HCT116 (cell line): Measurements from ENCODE around the gene CHSY1. TPM values are rescaled to one million over a fixed set of nuclear protein-coding genes. Genes with fewer than 3 reads are reported as not detected.

Source experiments
- ATAC-seq: fragments of 200-7000 bp; cut with Tn5 transposase; 2 replicates; pipeline ENCODE4 v1.9.1; 2020; ENCODE audit warnings: mild to moderate bottlenecking, moderate library complexity
- BruUV-seq: library from RNA; stranded (reverse); fragments of 400-500 nt; replicated peaks from 2 replicates; lab custom pipeline; 2021; lab: Mats Ljungman, UMichigan
- CTCF ChIA-PET: fragments of 300-600 bp; sonication (Branson Sonifier 250); formaldehyde crosslinking; loops from one replicate; lab custom pipeline; 2021; ENCODE audit warnings: antibody characterized with exemption; lab: Charles Lee
- POLR2A ChIA-PET: fragments of 300-600, 350-600 bp; sonication (Branson Sonifier 250); formaldehyde crosslinking; loops from one replicate; lab custom pipeline; 2021; ENCODE audit warnings: antibody characterized with exemption; lab: Charles Lee
- RAD21 ChIA-PET, 2 experiments: fragments of 300-600 bp; sonication (Branson Sonifier 250); formaldehyde crosslinking; loops; one replicate each; lab custom pipeline; 2023; ENCODE audit warnings: low total read pairs in 2 of 2; ENCODE audit not compliant: uncharacterized antibody in 2 of 2, unreplicated experiment in 2 of 2, low non-redundant PET in 1 of 2; lab: Charles Lee
- DNase-seq: peaks from one replicate; pipeline ENCODE4 v3.0.0-alpha.2; 2010; ENCODE audit warnings: low read depth, low spot score
- H2AFZ ChIP-seq: fragments of 200-600 bp; shearing (Covaris generic), sonication (generic); 2 replicates; pipeline ENCODE4 v1.6.1; 2017; ENCODE audit warnings: low read depth, mixed run types, mixed read lengths, antibody characterized with exemption, low read length; ENCODE audit not compliant: poor library complexity, severe bottlenecking
- H3K27ac ChIP-seq: 2 replicates; pipeline ENCODE4 v1.5.1; 2012; ENCODE audit warnings: low read depth, low read length
- H3K27me3 ChIP-seq: fragments of 200-600 bp; sonication (generic); 2 replicates; pipeline ENCODE4 v1.6.1; 2016; ENCODE audit warnings: mixed run types, low read length, mixed read lengths; ENCODE audit not compliant: insufficient read depth
- H3K36me3 ChIP-seq, 2 experiments: fragments of 200-500 bp in 1 of 2; fragments of 200-600 bp in 1 of 2; sonication (Bioruptor generic) in 1 of 2; sonication (generic) in 1 of 2; 2 replicates each; pipeline versions ENCODE4 v1.5.1 to v1.6.1; 2014 to 2016; ENCODE audit warnings: low read length in 2 of 2, inconsistent platforms in 1 of 2, mixed read lengths in 1 of 2, mixed run types in 1 of 2; ENCODE audit not compliant: insufficient read depth in 2 of 2, control insufficient read depth in 1 of 2
- H3K4me1 ChIP-seq, 2 experiments: fragments of 200-600 bp in 1 of 2; sonication (generic) in 1 of 2; 2 replicates each; pipeline versions ENCODE4 v1.5.1 to v1.6.1; 2012 to 2017; ENCODE audit warnings: low read length in 2 of 2, inconsistent platforms in 1 of 2, mild to moderate bottlenecking in 1 of 2, mixed read lengths in 1 of 2, mixed run types in 1 of 2, moderate library complexity in 1 of 2; ENCODE audit not compliant: insufficient read depth in 2 of 2, control insufficient read depth in 1 of 2
- H3K4me2 ChIP-seq: fragments of 200-600 bp; sonication (generic); 2 replicates; pipeline ENCODE4 v1.6.1; 2017; ENCODE audit warnings: mixed run types, low read length, mixed read lengths
- H3K4me3 ChIP-seq, 2 experiments: fragments of 200-600 bp in 1 of 2; sonication (generic) in 1 of 2; replicated peaks in 1 of 2; 2 replicates each; pipeline ENCODE4 v1.5.1; 2011 to 2016; ENCODE audit warnings: low read length in 2 of 2, control low read depth in 1 of 2, low read depth in 1 of 2, mild to moderate bottlenecking in 1 of 2, mixed read lengths in 1 of 2, mixed run types in 1 of 2
- H3K79me2 ChIP-seq: fragments of 200-600 bp; sonication (generic); 2 replicates; pipeline ENCODE4 v1.6.1; 2017; ENCODE audit warnings: mild to moderate bottlenecking, mixed run types, low read length, moderate library complexity, mixed read lengths; ENCODE audit not compliant: insufficient read depth
- H3K9ac ChIP-seq: fragments of 200-600 bp; sonication (generic); 2 replicates; pipeline ENCODE4 v1.6.1; 2016; ENCODE audit warnings: low read length, mixed read lengths
- H3K9me2 ChIP-seq: fragments of 200-600 bp; sonication (generic), shearing (Covaris generic); 2 replicates; pipeline ENCODE4 v1.6.1; 2017; ENCODE audit warnings: mixed run types, mild to moderate bottlenecking, moderate library complexity; ENCODE audit not compliant: insufficient read depth
- H3K9me3 ChIP-seq, 2 experiments: fragments of 200-500 bp in 1 of 2; fragments of 200-600 bp in 1 of 2; sonication (Bioruptor generic) in 1 of 2; sonication (generic) in 1 of 2; 2 replicates each; pipeline ENCODE4 v1.6.1; 2014 to 2017; ENCODE audit warnings: low read length in 2 of 2, mixed read lengths in 2 of 2, inconsistent platforms in 1 of 2, low read depth in 1 of 2, mild to moderate bottlenecking in 1 of 2, mixed run types in 1 of 2, moderate library complexity in 1 of 2; ENCODE audit not compliant: control insufficient read depth in 1 of 2, insufficient read depth in 1 of 2
- H4K20me1 ChIP-seq: fragments of 200-600 bp; sonication (generic), shearing (Covaris generic); 2 replicates; pipeline ENCODE4 v1.6.1; 2017; ENCODE audit warnings: mixed run types, mild to moderate bottlenecking, moderate library complexity; ENCODE audit not compliant: insufficient read depth
- ATF3 ChIP-seq: IDR thresholded peaks from 2 replicates; pipeline ENCODE4 v1.6.1; 2012
- CBX3 ChIP-seq: IDR thresholded peaks from 2 replicates; pipeline ENCODE4 v1.6.1; 2012; ENCODE audit warnings: low read depth
- CEBPB ChIP-seq: IDR thresholded peaks from 2 replicates; pipeline ENCODE4 v1.6.1; 2012; ENCODE audit warnings: low read depth
- CTCF ChIP-seq, 3 experiments: fragments of 200-600 bp in 1 of 3; sonication (generic) in 1 of 3; IDR thresholded peaks in 2 of 3; conservative IDR thresholded peaks in 1 of 3; 2 replicates each; pipeline ENCODE4 v1.5.1; 2012 to 2017; ENCODE audit warnings: low read depth in 2 of 3, low read length in 2 of 3, antibody characterized with exemption in 1 of 3, borderline replicate concordance in 1 of 3, control low read depth in 1 of 3, mild to moderate bottlenecking in 1 of 3, mixed read lengths in 1 of 3, mixed run types in 1 of 3, moderate library complexity in 1 of 3; ENCODE audit not compliant: insufficient read depth in 1 of 3
- EGR1 ChIP-seq: IDR thresholded peaks from 2 replicates; pipeline ENCODE4 v1.6.1; 2012; ENCODE audit warnings: low read depth
- ELF1 ChIP-seq: IDR thresholded peaks from 2 replicates; pipeline ENCODE4 v1.6.1; 2012; ENCODE audit warnings: low read depth, borderline replicate concordance
- EZH2 ChIP-seq: fragments of 200-600 bp; sonication (generic); IDR thresholded peaks from 2 replicates; pipeline ENCODE4 v1.6.1; 2017; ENCODE audit warnings: antibody characterized with exemption, mixed run types
- JUND ChIP-seq: IDR thresholded peaks from 2 replicates; pipeline ENCODE4 v1.6.1; 2012
- MAX ChIP-seq: IDR thresholded peaks from 2 replicates; pipeline ENCODE4 v1.6.1; 2012
- POLR2A ChIP-seq: IDR thresholded peaks from 2 replicates; pipeline ENCODE4 v1.7.0; 2011; ENCODE audit warnings: borderline replicate concordance; ENCODE audit not compliant: insufficient read depth, insufficient read length; ENCODE audit errors: extremely low read depth
- SIN3A ChIP-seq: IDR thresholded peaks from 2 replicates; pipeline ENCODE4 v1.6.1; 2012; ENCODE audit warnings: low read depth
- SRF ChIP-seq: IDR thresholded peaks from 2 replicates; pipeline ENCODE4 v1.6.1; 2012; ENCODE audit warnings: low read depth
- ZBTB33 ChIP-seq: IDR thresholded peaks from 2 replicates; pipeline ENCODE4 v1.6.1; 2011; ENCODE audit warnings: mild to moderate bottlenecking, low read length, moderate library complexity; ENCODE audit not compliant: insufficient replicate concordance; ENCODE audit errors: extremely low read depth
- intact Hi-C: fragments of 100-400 bp; cut with micrococcal nuclease; formaldehyde crosslinking; loops from 2 replicates; pipeline ENCODE4 v1.10.0; 2022
- total RNA-seq: library from RNA; stranded (reverse); gene quantifications from one replicate; pipeline ENCODE4 v1.2.1, GENCODE V29; 2021; ENCODE audit not compliant: unreplicated experiment

Gene CHSY1
- total RNA-seq, 1 experiment from 2014 or later: 25.4 TPM

- no peaks in the 10 kb centered on the region for H3K27me3 ChIP-seq
- no peaks in the 10 kb centered on the region for H3K4me1 ChIP-seq
- intact Hi-C loops: no loop called here
- no peak overlapping the region for H3K4me3 ChIP-seq
- H3K27ac ChIP-seq: no peak overlapping the region
- H3K9ac ChIP-seq: no peak overlapping the region
- ChIA-PET POLR2A (no interaction called here), RAD21 (no interaction called here), CTCF (no interaction called here)
- no peak overlapping the region for H2AFZ ChIP-seq
- H3K36me3 ChIP-seq: no peaks in the 10 kb centered on the region
- ATAC-seq (no peak), DNase-seq (no peak)
- no peaks in the 10 kb centered on the region for H4K20me1 ChIP-seq
- H3K9me2 ChIP-seq: no peaks in the 10 kb centered on the region
- TF ChIP-seq POLR2A: no peak
- TF ChIP-seq ELF1: no peak
- TF ChIP-seq ZBTB33: no peak
- no peak for TF ChIP-seq EGR1
- TF ChIP-seq JUND: no peak
- TF ChIP-seq CEBPB: no peak
- TF ChIP-seq ATF3: no peak
- TF ChIP-seq CBX3: no peak
- TF ChIP-seq CTCF (IDR thresholded peaks at IDR 0.05 in 2 of 3, conservative IDR thresholded peaks at IDR 0.05 in 1 of 3; ENCODE audit: borderline replicate concordance in 1 of 3, insufficient read depth in 1 of 3, low read depth in 2 of 3, low read length in 2 of 3): no peak
- TF ChIP-seq SRF: no peak
- TF ChIP-seq SIN3A: no peak
- TF ChIP-seq MAX: no peak
- TF ChIP-seq EZH2: no peak
- H3K79me2 ChIP-seq: no peaks in the 10 kb centered on the region
- BruUV-seq: no TSS peak
- H3K9me3 ChIP-seq: no peaks in the 10 kb centered on the region
- H3K4me2 ChIP-seq: no peak overlapping the region
These were observed 101.2 kb downstream of the CHSY1 start for GRCh38 chr15:101150723-101151040.
